Measurements from ENCODE around the gene ZCCHC17. TPM values are rescaled to one million over a fixed set of nuclear protein-coding genes. Genes with fewer than 3 reads are reported as not detected.

ZCCHC17 gene, protein sequence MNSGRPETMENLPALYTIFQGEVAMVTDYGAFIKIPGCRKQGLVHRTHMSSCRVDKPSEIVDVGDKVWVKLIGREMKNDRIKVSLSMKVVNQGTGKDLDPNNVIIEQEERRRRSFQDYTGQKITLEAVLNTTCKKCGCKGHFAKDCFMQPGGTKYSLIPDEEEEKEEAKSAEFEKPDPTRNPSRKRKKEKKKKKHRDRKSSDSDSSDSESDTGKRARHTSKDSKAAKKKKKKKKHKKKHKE
- total RNA-seq (2022; extraction: Qiagen RNA extraction; ENCODE audit: low read depth) = 23.5 to 26.6 TPM (median 24.0 TPM) in 5 replicates

DNA sequence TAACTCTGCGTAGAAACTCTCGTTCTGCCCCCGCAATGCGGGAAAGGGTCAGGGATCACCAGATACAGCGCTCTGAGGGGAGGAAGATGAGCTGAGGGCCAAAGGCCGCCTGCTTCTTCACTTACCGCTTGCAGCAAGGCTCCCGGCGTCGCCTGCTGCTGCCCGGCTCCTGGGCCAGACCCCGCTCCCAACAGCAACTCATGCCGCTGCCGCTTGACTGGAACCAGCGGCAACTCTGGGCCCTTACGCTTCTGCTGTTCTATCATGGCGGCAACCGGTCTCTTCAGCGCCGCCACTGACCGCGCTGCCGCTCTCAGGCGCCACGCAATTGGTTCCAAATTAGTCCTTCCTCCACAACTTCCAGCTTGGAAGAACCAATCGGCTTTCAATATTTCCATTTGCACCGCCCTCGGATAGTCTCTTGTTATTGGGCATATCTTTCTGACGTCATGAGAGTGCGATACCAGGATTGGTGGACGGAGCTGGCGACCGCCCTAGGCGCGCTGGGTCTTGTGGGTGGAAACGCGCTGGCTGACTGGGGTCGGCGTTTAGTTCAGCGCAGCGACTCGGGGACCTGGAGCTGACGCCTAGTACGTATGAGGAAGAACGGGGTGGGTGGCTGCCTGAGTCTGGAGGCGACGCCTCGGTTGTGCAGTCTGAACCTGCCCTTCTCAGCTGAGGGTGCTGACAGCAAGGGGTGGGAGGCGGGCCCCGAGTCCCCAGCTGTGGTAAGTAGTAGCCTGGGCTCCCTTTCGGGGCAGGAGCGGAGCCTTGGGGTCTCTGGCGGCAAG lies at the start of gene ZCCHC17, which contains the start of gene SNRNP40:
Gene ZCCHC17, plus strand, starts transcription at position 547 of the 791 bp plus-strand sequence. CDS start 13,067 bp downstream, outside the sequence.
Gene SNRNP40, minus strand, starts transcription at position 303 of the 791 bp plus-strand sequence. Its CDS starts 37 bp downstream, at position 266.

GRCh38 chr1:31373056-31373896 lies 76.4 kb downstream of the ZCCHC17 start, which contains the start of gene FABP3:
Gene FABP3 (minus strand): TSS chr1:31373076. CDS start chr1:31373014, 62 bp downstream.

DNA sequence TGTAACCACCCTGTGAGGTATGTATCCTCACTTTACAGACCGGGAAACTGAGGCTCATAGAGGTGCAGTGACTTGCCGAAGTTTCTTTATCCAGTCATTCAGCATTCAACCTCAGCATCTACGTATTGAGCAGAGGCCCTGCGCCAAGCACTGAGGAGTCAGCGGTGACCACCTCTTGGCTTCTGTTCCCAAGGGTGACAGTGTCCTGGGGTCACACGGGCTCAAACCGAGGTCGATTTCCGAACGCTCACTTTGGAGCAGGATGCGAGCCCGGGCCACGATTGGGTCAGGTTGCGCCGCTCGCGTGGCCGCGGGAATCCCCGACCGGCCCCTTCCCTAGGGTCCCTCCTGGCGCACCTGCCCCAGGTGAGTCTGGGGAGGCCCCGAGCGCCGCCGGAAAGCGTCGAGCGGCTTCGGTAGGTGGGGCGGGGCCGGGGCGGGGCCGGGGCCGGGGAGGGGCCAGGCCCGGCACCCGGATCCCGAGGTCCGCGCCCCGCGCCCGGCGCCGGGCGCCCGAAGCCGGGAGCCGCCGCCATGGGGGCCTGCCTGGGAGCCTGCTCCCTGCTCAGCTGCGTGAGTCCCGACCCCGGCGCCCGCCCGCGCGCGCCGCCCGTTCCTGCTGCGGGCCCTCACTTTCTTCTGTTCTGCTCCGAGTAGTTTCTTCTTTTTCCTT lies 116.0 kb downstream of the ZCCHC17 start, which contains the start of gene SERINC2:
Gene SERINC2, plus strand, starts transcription at position 482 of the 673 bp plus-strand sequence. Its CDS starts 53 bp downstream, at position 535.

Other genes starting within 250 kb of the ZCCHC17 start
- gene PUM1, start 231.3 kb upstream of the ZCCHC17 start, total RNA-seq (2022; extraction: Qiagen RNA extraction; ENCODE audit: low read depth) = 27.5 to 39.2 TPM (median 38.2 TPM) in 5 replicates
- 0.82 to 1.5 TPM (median 1.3 TPM) in 5 replicates for gene NKAIN1, start 57.1 kb upstream of the ZCCHC17 start, total RNA-seq (2022; extraction: Qiagen RNA extraction; ENCODE audit: low read depth)
- 47.6 to 51.9 TPM (median 50.1 TPM) in 5 replicates for gene SNRNP40, start 244 bp upstream of the ZCCHC17 start, total RNA-seq (2022; extraction: Qiagen RNA extraction; ENCODE audit: low read depth)
- gene FABP3, start 76.0 kb downstream of the ZCCHC17 start, total RNA-seq (2022; extraction: Qiagen RNA extraction; ENCODE audit: low read depth) = not detected in 5 replicates
- gene SERINC2, start 116.2 kb downstream of the ZCCHC17 start, total RNA-seq (2022; extraction: Qiagen RNA extraction; ENCODE audit: low read depth) = 19.5 to 30.6 TPM (median 23.9 TPM) in 5 replicates